SK-N-SH (cell line): ENCODE results near the gene ZNF468. TPM values are rescaled to one million over a fixed set of nuclear protein-coding genes. Genes with fewer than 3 reads are reported as not detected.
"Not testable (repeated sequence)": the region's sequence is repeated elsewhere in the genome, so short reads cannot be mapped to it uniquely, and the experiment has no call there.

ENCODE experiments used
- CTCF ChIA-PET: fragments of 300-600, 350-600 bp; formaldehyde crosslinking; extraction: SDS; loops from one replicate; lab custom pipeline; 2021; lab: Yijun Ruan, JAX
- POLR2A ChIA-PET: fragments of 350-600 bp; sonication (Branson Sonifier 250); formaldehyde crosslinking; extraction: SDS; loops from one replicate; lab custom pipeline; 2020; ENCODE audit warnings: antibody characterized with exemption, inconsistent platforms; lab: Yijun Ruan, JAX
- DNase-seq: peaks from one replicate; pipeline ENCODE4 v3.0.0; 2012
- H2AFZ ChIP-seq: fragments of 200-600 bp; sonication (generic); 2 replicates; pipeline ENCODE4 v1.8.1; 2016; ENCODE audit warnings: antibody characterized with exemption, mild to moderate bottlenecking, low read depth
- H3F3A ChIP-seq: fragments of 200-600 bp; sonication (generic); replicated peaks from 2 replicates; pipeline ENCODE3; 2016; ENCODE audit warnings: antibody characterized with exemption, mild to moderate bottlenecking; ENCODE audit not compliant: insufficient read depth
- H3K27ac ChIP-seq, 2 experiments: fragments of 200-500 bp in 1 of 2; fragments of 200-600 bp in 1 of 2; sonication (Bioruptor generic) in 1 of 2; sonication (generic), shearing (Covaris generic) in 1 of 2; 2 replicates each; pipeline versions ENCODE4 v1.5.1 to v1.6.1; 2014 to 2016; ENCODE audit warnings: low read depth in 2 of 2, inconsistent platforms in 1 of 2, low read length in 1 of 2, mild to moderate bottlenecking in 1 of 2, mixed read lengths in 1 of 2
- H3K27me3 ChIP-seq: fragments of 200-600 bp; sonication (generic), shearing (Covaris generic); 2 replicates; pipeline ENCODE4 v1.6.1; 2016; ENCODE audit warnings: mixed run types; ENCODE audit not compliant: insufficient read depth
- H3K36me3 ChIP-seq, 2 experiments: fragments of 200-500 bp in 1 of 2; fragments of 200-600 bp in 1 of 2; sonication (Bioruptor generic) in 1 of 2; sonication (generic) in 1 of 2; replicated peaks in 1 of 2; 2 replicates each; pipeline versions ENCODE3 to v1.5.1; 2014 to 2016; ENCODE audit warnings: low read length in 1 of 2, mild to moderate bottlenecking in 1 of 2; ENCODE audit not compliant: insufficient read depth in 2 of 2, control insufficient read depth in 1 of 2
- H3K4me1 ChIP-seq, 2 experiments: fragments of 200-500 bp in 1 of 2; fragments of 200-600 bp in 1 of 2; sonication (Bioruptor generic) in 1 of 2; sonication (generic), shearing (Covaris generic) in 1 of 2; 2 replicates each; pipeline versions ENCODE4 v1.5.1 to v1.6.1; 2014 to 2016; ENCODE audit warnings: low read depth in 1 of 2, low read length in 1 of 2, mixed run types in 1 of 2; ENCODE audit not compliant: insufficient read depth in 2 of 2, control insufficient read depth in 1 of 2
- H3K4me2 ChIP-seq: fragments of 200-600 bp; sonication (generic), shearing (Covaris generic); 2 replicates; pipeline ENCODE4 v1.6.1; 2017; ENCODE audit warnings: mixed run types
- H3K4me3 ChIP-seq, 2 experiments: fragments of 200-500 bp in 1 of 2; fragments of 200-600 bp in 1 of 2; sonication (Bioruptor generic) in 1 of 2; sonication (generic), shearing (Covaris generic) in 1 of 2; 2 replicates each; pipeline versions ENCODE4 v1.5.1 to v1.8.1; 2014 to 2016; ENCODE audit warnings: low read depth in 2 of 2, inconsistent platforms in 1 of 2, low read length in 1 of 2, mild to moderate bottlenecking in 1 of 2, mixed read lengths in 1 of 2, moderate library complexity in 1 of 2
- H3K79me2 ChIP-seq: fragments of 200-600 bp; sonication (generic); 2 replicates; pipeline ENCODE4 v1.8.1; 2017; ENCODE audit warnings: mild to moderate bottlenecking; ENCODE audit not compliant: insufficient read depth
- H3K9ac ChIP-seq: fragments of 200-600 bp; sonication (generic); 2 replicates; pipeline ENCODE4 v1.6.1; 2017; ENCODE audit warnings: mixed run types
- H3K9me2 ChIP-seq: fragments of 200-600 bp; sonication (generic); 2 replicates; pipeline ENCODE4 v1.6.1; 2017; ENCODE audit warnings: mixed run types
- H3K9me3 ChIP-seq: fragments of 200-600 bp; sonication (generic); 2 replicates; pipeline ENCODE4 v1.6.1; 2017; ENCODE audit warnings: mixed run types, mild to moderate bottlenecking, moderate library complexity
- H4K20me1 ChIP-seq: fragments of 200-600 bp; sonication (generic); 2 replicates; pipeline ENCODE4 v1.6.1; 2017; ENCODE audit warnings: mild to moderate bottlenecking, mixed run types; ENCODE audit not compliant: insufficient read depth
- WGBS: methylation state at CpG from one replicate; pipeline ENCODE4 v1.1.6; 2017; ENCODE audit warnings: low lambda C conversion rate; 5-methylcytosine and 5-hydroxymethylcytosine counted together
- polyA plus RNA-seq, 3 experiments: library from polyadenylated mRNA; depleted of rRNA; stranded (reverse); fragments of >200 nt; gene quantifications; 2 replicates each; pipeline ENCODE4 v1.2.3, GENCODE V29; 2012

Gene ZNF468
- polyA plus RNA-seq, 1 of the 3 experiments (the other 2 are of a cell fraction) = 7.8 TPM

GRCh38 chr19:52840825-52841465 lies 16.5 kb downstream of the ZNF468 start:
- H3K4me1 ChIP-seq, DNase-seq, H3K27ac ChIP-seq, POLR2A ChIA-PET, H3K4me2 ChIP-seq, H3F3A ChIP-seq, CTCF ChIA-PET, H2AFZ ChIP-seq, H4K20me1 ChIP-seq, H3K4me3 ChIP-seq, H3K79me2 ChIP-seq, H3K9me2 ChIP-seq, H3K9ac ChIP-seq, H3K27me3 ChIP-seq: not testable (repeated sequence)
- WGBS = 86% methylated on average over 10 of the region's 10 CpGs
- H3K36me3 ChIP-seq = peaks cover 28 to 79% of the 10 kb centered on the region in 2 experiments
- peaks cover 16% of the 10 kb centered on the region; the same call in 1 of the 2 replicates for H3K9me3 ChIP-seq

- H3K79me2 ChIP-seq, POLR2A ChIA-PET, H3K27ac ChIP-seq, H3K9me3 ChIP-seq, H3K9me2 ChIP-seq, DNase-seq, H2AFZ ChIP-seq, H3F3A ChIP-seq, H3K27me3 ChIP-seq, H3K9ac ChIP-seq, H3K4me1 ChIP-seq, H3K4me2 ChIP-seq, H4K20me1 ChIP-seq, H3K4me3 ChIP-seq: not testable (repeated sequence)
- CTCF ChIA-PET = interaction anchor here (0.6 kb wide), 1 partner anchor 14 kb away, joined by 4 read pairs; no protein-coding TSS in a partner anchor
- WGBS = 6% methylated on average over 1 of the region's 1 CpG
- H3K36me3 ChIP-seq = peaks cover 0 to 15% of the 10 kb centered on the region in 2 experiments
These were observed 23.1 kb downstream of the ZNF468 start for GRCh38 chr19:52834289-52834688.

- H2AFZ ChIP-seq, H3K27ac ChIP-seq, H3K27me3 ChIP-seq, H3K4me1 ChIP-seq, H3K9me2 ChIP-seq, H3K9ac ChIP-seq, H3F3A ChIP-seq, H3K36me3 ChIP-seq, H3K4me3 ChIP-seq, H4K20me1 ChIP-seq, DNase-seq, POLR2A ChIA-PET, H3K9me3 ChIP-seq, H3K4me2 ChIP-seq, H3K79me2 ChIP-seq: not testable (repeated sequence)
- WGBS = 35% methylated on average over 4 of the region's 5 CpGs
- CTCF ChIA-PET = interaction anchor here (0.6 kb wide), 1 partner anchor 15 kb away, joined by 4 read pairs; no protein-coding TSS in a partner anchor
These were observed 23.9 kb downstream of the ZNF468 start for GRCh38 chr19:52833541-52833940.

GRCh38 chr19:52829866-52830265 lies 27.6 kb downstream of the ZNF468 start:
- CTCF ChIA-PET, H3K27ac ChIP-seq, DNase-seq, H3K79me2 ChIP-seq, H3K36me3 ChIP-seq, POLR2A ChIA-PET, H3K4me3 ChIP-seq, H3K9ac ChIP-seq, H3K9me2 ChIP-seq, H4K20me1 ChIP-seq, H3F3A ChIP-seq, H2AFZ ChIP-seq, H3K4me2 ChIP-seq, H3K9me3 ChIP-seq, H3K4me1 ChIP-seq, H3K27me3 ChIP-seq: not testable (repeated sequence)
- WGBS = 58% methylated on average over 7 of the region's 7 CpGs
